Effector memory CD4-positive, alpha-beta T cell (primary cell): ENCODE results near the gene FOXA2.

Experiments
- DNase-seq, 3 donors: peaks; one replicate each; pipeline ENCODE4 v3.0.0-alpha.2; 2020
- H3K27ac ChIP-seq: 2 replicates; pipeline ENCODE4 v1.7.0; 2013; ENCODE audit warnings: mild to moderate bottlenecking, low read length, moderate library complexity; ENCODE audit not compliant: insufficient read depth, poor library complexity, severe bottlenecking
- H3K27me3 ChIP-seq: replicated peaks from 2 replicates; pipeline ENCODE4 v1.7.0; 2013; ENCODE audit warnings: mild to moderate bottlenecking, low read length; ENCODE audit not compliant: insufficient read depth, control insufficient read depth, poor library complexity, severe bottlenecking
- H3K36me3 ChIP-seq: 2 replicates; pipeline ENCODE4 v1.7.0; 2013; ENCODE audit warnings: mild to moderate bottlenecking, low read length, moderate library complexity; ENCODE audit not compliant: control insufficient read depth, insufficient read depth
- H3K4me1 ChIP-seq: 2 replicates; pipeline ENCODE4 v1.7.0; 2013; ENCODE audit warnings: low read length, mild to moderate bottlenecking; ENCODE audit not compliant: control insufficient read depth, insufficient read depth, poor library complexity, severe bottlenecking
- H3K4me3 ChIP-seq: 2 replicates; pipeline ENCODE4 v1.7.0; 2013; ENCODE audit warnings: low read length, low read depth, mild to moderate bottlenecking; ENCODE audit not compliant: insufficient read depth, poor library complexity, severe bottlenecking
- H3K9me3 ChIP-seq: 2 replicates; pipeline ENCODE4 v1.7.0; 2013; ENCODE audit warnings: mild to moderate bottlenecking, low read length, moderate library complexity; ENCODE audit not compliant: control insufficient read depth

The FOXA2 gene

GRCh38 chr20:22567944-22568871 is 16.2 kb downstream of the FOXA2 start:
- no peaks in the 10 kb centered on the region for H3K4me1 ChIP-seq
- no peak for DNase-seq

GRCh38 chr20:22566876-22567658 is 17.3 kb downstream of the FOXA2 start:
- no peak overlapping the region for H3K4me3 ChIP-seq
- H3K36me3 ChIP-seq = no peaks in the 10 kb centered on the region
- H3K27me3 ChIP-seq = peaks cover 15% of the 10 kb centered on the region
- DNase-seq = no peak
- H3K27ac ChIP-seq = no peak overlapping the region
- H3K9me3 ChIP-seq = no peaks in the 10 kb centered on the region
- no peaks in the 10 kb centered on the region for H3K4me1 ChIP-seq

More at GRCh38 chr20:22567944-22568871, 16.2 kb downstream of the FOXA2 start:
- Histone ChIP-seq H3K4me3 (no peak overlapping the region), H3K36me3 (no peaks in the 10 kb centered on the region), H3K27me3 (peaks cover 15% of the 10 kb centered on the region), H3K9me3 (no peaks in the 10 kb centered on the region), H3K27ac (no peak overlapping the region)

GRCh38 chr20:22563062-22563965 is 21.1 kb downstream of the FOXA2 start:
- H3K36me3 ChIP-seq = no peaks in the 10 kb centered on the region
- H3K4me1 ChIP-seq = no peaks in the 10 kb centered on the region
- H3K27ac ChIP-seq = no peak overlapping the region
- DNase-seq = no peak
- H3K9me3 ChIP-seq = no peaks in the 10 kb centered on the region
- H3K27me3 ChIP-seq = peaks cover 3% of the 10 kb centered on the region
- no peak overlapping the region for H3K4me3 ChIP-seq

GRCh38 chr20:22562620-22563019 is 21.8 kb downstream of the FOXA2 start:
- H3K27me3 ChIP-seq = peaks cover 3% of the 10 kb centered on the region
- no peaks in the 10 kb centered on the region for H3K9me3 ChIP-seq
- no peak overlapping the region for H3K4me3 ChIP-seq
- H3K27ac ChIP-seq = no peak overlapping the region
- H3K36me3 ChIP-seq = no peaks in the 10 kb centered on the region
- H3K4me1 ChIP-seq = no peaks in the 10 kb centered on the region
- no peak for DNase-seq

- Histone ChIP-seq H3K4me3 (no peak overlapping the region), H3K27me3 (peaks cover 3% of the 10 kb centered on the region), H3K9me3 (no peaks in the 10 kb centered on the region), H3K27ac (no peak overlapping the region), H3K36me3 (no peaks in the 10 kb centered on the region), H3K4me1 (no peaks in the 10 kb centered on the region)
- no peak for DNase-seq
Measured at GRCh38 chr20:22561965-22562577, 22.3 kb downstream of the FOXA2 start.

- Histone ChIP-seq H3K4me1 (no peaks in the 10 kb centered on the region), H3K4me3 (no peak overlapping the region), H3K27me3 (no peaks in the 10 kb centered on the region), H3K9me3 (no peaks in the 10 kb centered on the region), H3K27ac (no peak overlapping the region), H3K36me3 (no peaks in the 10 kb centered on the region)
- DNase-seq = no peak
Measured at GRCh38 chr20:22560817-22561216, 23.6 kb downstream of the FOXA2 start.

- Histone ChIP-seq H3K27me3 (no peaks in the 10 kb centered on the region), H3K36me3 (no peaks in the 10 kb centered on the region), H3K4me1 (no peaks in the 10 kb centered on the region), H3K9me3 (no peaks in the 10 kb centered on the region), H3K27ac (no peak overlapping the region), H3K4me3 (no peak overlapping the region)
- DNase-seq = no peak
Measured at GRCh38 chr20:22559711-22560318, 24.6 kb downstream of the FOXA2 start.

- Histone ChIP-seq H3K4me3 (no peak overlapping the region), H3K36me3 (no peaks in the 10 kb centered on the region), H3K27me3 (no peaks in the 10 kb centered on the region), H3K9me3 (no peaks in the 10 kb centered on the region), H3K27ac (no peak overlapping the region), H3K4me1 (no peaks in the 10 kb centered on the region)
- no peak for DNase-seq
Measured at GRCh38 chr20:22557403-22558276, 26.7 kb downstream of the FOXA2 start.
